GM18867 (cell line): Measurements from ENCODE around the gene AQP6.
"Not testable (repeated sequence)": the region's sequence is repeated elsewhere in the genome, so short reads cannot be mapped to it uniquely, and the experiment has no call there.

Experiments
- ATAC-seq: cut with Tn5 transposase; IDR thresholded peaks from one replicate; pipeline ENCODE4 v1.9.1; 2021; ENCODE audit warnings: mild to moderate bottlenecking, moderate library complexity; ENCODE audit not compliant: unreplicated experiment

Gene AQP6

GRCh38 chr12:49987625-49988303, 15.0 kb downstream of the AQP6 start:
- ATAC-seq, result no peak

GRCh38 chr12:49989400-49989799, 16.7 kb downstream of the AQP6 start:
- ATAC-seq, result not testable (repeated sequence)

- ATAC-seq, result no peak
Measured at GRCh38 chr12:49990273-49990672, 17.5 kb downstream of the AQP6 start.

GRCh38 chr12:49998453-49998852, 25.7 kb downstream of the AQP6 start:
- ATAC-seq, result no peak

- ATAC-seq, result no peak
Measured at GRCh38 chr12:50003595-50003994, 30.8 kb downstream of the AQP6 start.

GRCh38 chr12:50004696-50005095, 31.9 kb downstream of the AQP6 start:
- ATAC-seq, result no peak

- no peak for ATAC-seq
Measured at GRCh38 chr12:50005175-50005574, 32.4 kb downstream of the AQP6 start.

GRCh38 chr12:50006280-50006679, 33.5 kb downstream of the AQP6 start:
- ATAC-seq, result no peak

- no peak for ATAC-seq
Measured at GRCh38 chr12:50006754-50007442, 34.2 kb downstream of the AQP6 start.

- no peak for ATAC-seq
Measured at GRCh38 chr12:50013361-50014147, 40.8 kb downstream of the AQP6 start.

GRCh38 chr12:50014342-50014741, 41.6 kb downstream of the AQP6 start:
- no peak for ATAC-seq

- no peak for ATAC-seq
Measured at GRCh38 chr12:50016501-50017475, 44.0 kb downstream of the AQP6 start.

GRCh38 chr12:50017641-50018040, 44.9 kb downstream of the AQP6 start:
- ATAC-seq, result no peak

GRCh38 chr12:50018154-50018553, 45.4 kb downstream of the AQP6 start:
- no peak for ATAC-seq

GRCh38 chr12:50018968-50019367, 46.2 kb downstream of the AQP6 start:
- ATAC-seq, result no peak

GRCh38 chr12:50019524-50019923, 46.8 kb downstream of the AQP6 start:
- ATAC-seq, result no peak

- no peak for ATAC-seq
Measured at GRCh38 chr12:50021031-50021430, 48.3 kb downstream of the AQP6 start.

GRCh38 chr12:50022903-50023302, 50.2 kb downstream of the AQP6 start:
- no peak for ATAC-seq

GRCh38 chr12:50024227-50024626, 51.5 kb downstream of the AQP6 start:
- no peak for ATAC-seq

- peak; percentile 11 for ATAC-seq
Measured at GRCh38 chr12:50024805-50025186, 52.0 kb downstream of the AQP6 start.
